HEK293T (cell line): Measurements from ENCODE around the gene PIK3AP1.

Experiments
- ARNT ChIP-seq: fragments of 450-650 bp; IDR thresholded peaks from 2 replicates; pipeline ENCODE4 v1.6.1; 2017; ENCODE audit warnings: mild to moderate bottlenecking
- BHLHE40 ChIP-seq: fragments of 450-650 bp; IDR thresholded peaks from 2 replicates; pipeline ENCODE4 v1.6.1; 2016; ENCODE audit warnings: mild to moderate bottlenecking, moderate library complexity, borderline replicate concordance
- FOXK2 ChIP-seq: fragments of 450-650 bp; IDR thresholded peaks from 2 replicates; pipeline ENCODE4 v1.6.1; 2016; ENCODE audit warnings: mild to moderate bottlenecking
- FOXM1 ChIP-seq: fragments of 450-650 bp; IDR thresholded peaks from 2 replicates; pipeline ENCODE4 v1.6.1; 2017; ENCODE audit warnings: mild to moderate bottlenecking, borderline replicate concordance
- HDGF ChIP-seq: fragments of 450-650 bp; IDR thresholded peaks from 2 replicates; pipeline ENCODE4 v1.6.1; 2017; ENCODE audit warnings: antibody characterized with exemption, borderline replicate concordance
- PKNOX1 ChIP-seq: fragments of 450-650 bp; IDR thresholded peaks from 2 replicates; pipeline ENCODE4 v1.6.1; 2016

GRCh38 chr10:96687317-96688012 lies 32.8 kb downstream of the PIK3AP1 start:
- TF ChIP-seq FOXK2 = no peak
- TF ChIP-seq HDGF = no peak
- TF ChIP-seq FOXM1 = no peak
- TF ChIP-seq BHLHE40 = no peak
- no peak for TF ChIP-seq ARNT
- no peak for TF ChIP-seq PKNOX1
